Vagina (tissue), 2 donors: ENCODE data around the gene CBFA2T3. TPM values are rescaled to one million over a fixed set of nuclear protein-coding genes. Genes with fewer than 3 reads are reported as not detected.

Experiments
- DNase-seq, 2 donors: peaks; one replicate each; pipeline ENCODE4 v3.0.0-alpha.2; 2017; ENCODE audit errors: extremely low spot score in 2 of 2
- H3K27ac ChIP-seq: fragments of 200-600 bp; sonication (generic); one replicate; pipeline ENCODE4 v1.5.1; 2019
- H3K27me3 ChIP-seq: fragments of 200-600 bp; sonication (generic); one replicate; pipeline ENCODE4 v1.5.1; 2019
- H3K36me3 ChIP-seq, 2 donors: fragments of 200-600 bp; sonication (generic); one replicate each; pipeline ENCODE4 v1.5.1; 2017 to 2019
- H3K4me1 ChIP-seq: fragments of 200-600 bp; sonication (generic); one replicate; pipeline ENCODE4 v1.5.1; 2019
- H3K4me3 ChIP-seq, 2 donors: fragments of 200-600 bp; sonication (generic); 1 replicate in 1 of 2; 2 replicates in 1 of 2; pipeline ENCODE4 v1.5.1; 2016 to 2019
- H3K9me3 ChIP-seq: fragments of 200-600 bp; sonication (generic); one replicate; pipeline ENCODE4 v1.5.1; 2019
- CTCF ChIP-seq, 3 experiments: fragments of 450-650 bp in 2 of 3; fragments of 200-600 bp in 1 of 3; sonication (generic) in 1 of 3; IDR thresholded peaks; one replicate each; pipeline ENCODE4 v1.5.1; 2017 to 2019; ENCODE audit warnings: antibody characterized with exemption in 3 of 3, mild to moderate bottlenecking in 2 of 3, moderate library complexity in 2 of 3
- POLR2A ChIP-seq, 2 donors: fragments of 450-650 bp; IDR thresholded peaks; one replicate each; pipeline ENCODE4 v1.6.1; 2017; ENCODE audit warnings: antibody characterized with exemption in 2 of 2, mild to moderate bottlenecking in 2 of 2, moderate library complexity in 2 of 2
- POLR2AphosphoS5 ChIP-seq, 2 donors: sonication (generic); formaldehyde crosslinking; IDR thresholded peaks; one replicate each; pipeline ENCODE4 v1.9.0; 2017; ENCODE audit warnings: antibody characterized with exemption in 2 of 2, mild to moderate bottlenecking in 2 of 2, low read depth in 1 of 2; ENCODE audit not compliant: insufficient read depth in 1 of 2
- intact Hi-C: fragments of 100-400 bp; cut with DNase I; formaldehyde crosslinking; loops from one replicate; pipeline ENCODE4 v1.15.1; 2023
- total RNA-seq: library from RNA; depleted of rRNA; stranded (reverse); fragments of >200 nt; gene quantifications from one replicate; pipeline ENCODE4 v1.2.3, GENCODE V29; 2016

Gene CBFA2T3
- total RNA-seq, 1 donor from 2014 or later, result 2.7 TPM

DNA sequence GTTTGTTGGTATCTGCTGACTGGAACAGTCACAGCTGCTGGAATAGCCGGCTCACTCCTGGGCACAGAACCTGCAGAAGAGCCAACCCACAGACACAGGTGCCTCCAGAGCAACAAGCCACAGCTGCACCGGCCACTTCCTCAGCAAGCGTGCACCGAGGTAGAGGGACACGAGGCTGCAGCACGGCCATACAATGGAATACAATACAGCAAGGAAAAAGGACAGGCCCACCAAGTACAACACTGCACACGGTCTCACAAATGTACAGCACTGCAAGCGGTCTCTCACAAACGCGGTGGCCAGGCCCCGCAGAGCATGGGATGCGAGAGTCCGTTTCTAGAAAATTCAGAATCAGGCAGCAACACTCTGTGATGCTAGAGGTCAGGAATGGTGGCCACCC, 63.1 kb downstream of the CBFA2T3 start:
- no peak overlapping the region for H3K4me3 ChIP-seq
- no peaks in the 10 kb centered on the region for H3K27me3 ChIP-seq
- H3K36me3 ChIP-seq, result no peaks in the 10 kb centered on the region
- intact Hi-C loops, result no loop called here
- H3K27ac ChIP-seq, result no peak overlapping the region
- TF ChIP-seq POLR2A (IDR thresholded peaks at IDR 0.05) (no peak), CTCF (IDR thresholded peaks at IDR 0.05) (no peak), POLR2AphosphoS5 (IDR thresholded peaks at IDR 0.05; ENCODE audit: insufficient read depth in 1 of 2, low read depth in 1 of 2) (no peak)
- peaks cover 23% of the 10 kb centered on the region for H3K4me1 ChIP-seq
- no peak for DNase-seq
- H3K9me3 ChIP-seq, result no peaks in the 10 kb centered on the region

- intact Hi-C loops, result no loop called here
- H3K27ac ChIP-seq, result no peak overlapping the region
- no peaks in the 10 kb centered on the region for H3K9me3 ChIP-seq
- H3K4me1 ChIP-seq, result peaks cover 17% of the 10 kb centered on the region
- no peak overlapping the region for H3K4me3 ChIP-seq
- H3K27me3 ChIP-seq, result no peaks in the 10 kb centered on the region
- no peaks in the 10 kb centered on the region for H3K36me3 ChIP-seq
- TF ChIP-seq POLR2AphosphoS5 (IDR thresholded peaks at IDR 0.05; ENCODE audit: insufficient read depth in 1 of 2, low read depth in 1 of 2) (no peak), CTCF (IDR thresholded peaks at IDR 0.05) (no peak), POLR2A (IDR thresholded peaks at IDR 0.05) (no peak)
- DNase-seq, result no peak
Observed at GRCh38 chr16:88913001-88913612, 63.9 kb downstream of the CBFA2T3 start.

- Histone ChIP-seq H3K36me3 (no peaks in the 10 kb centered on the region), H3K4me1 (peaks cover 16% of the 10 kb centered on the region), H3K9me3 (no peaks in the 10 kb centered on the region), H3K27ac (no peak overlapping the region), H3K4me3 (no peak overlapping the region), H3K27me3 (no peaks in the 10 kb centered on the region)
- TF ChIP-seq POLR2AphosphoS5 (IDR thresholded peaks at IDR 0.05; ENCODE audit: insufficient read depth in 1 of 2, low read depth in 1 of 2), result no peak
- TF ChIP-seq CTCF (IDR thresholded peaks at IDR 0.05), result no peak
- intact Hi-C loops, result no loop called here
- no peak for DNase-seq
Observed at GRCh38 chr16:88912556-88912955, 64.5 kb downstream of the CBFA2T3 start.

DNA sequence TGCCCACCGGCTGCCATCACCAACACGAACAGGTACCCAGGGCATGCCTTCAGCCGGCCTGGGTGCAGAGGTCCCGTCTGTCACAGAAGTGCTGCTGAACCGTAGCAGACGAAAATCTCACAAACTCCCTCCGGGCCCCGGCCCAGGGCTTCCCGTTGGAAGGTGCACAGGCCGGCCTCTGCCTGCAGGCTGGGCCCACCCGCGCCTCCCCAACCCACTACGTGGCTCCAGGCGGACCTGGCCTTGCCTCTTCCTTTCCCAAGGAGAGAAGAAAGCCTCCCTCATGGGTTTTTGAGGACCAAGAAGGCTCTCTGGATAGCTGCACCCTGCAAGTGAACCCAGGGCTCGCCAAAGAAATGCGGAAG, 65.1 kb downstream of the CBFA2T3 start:
- Histone ChIP-seq H3K4me1 (peaks cover 16% of the 10 kb centered on the region), H3K27me3 (no peaks in the 10 kb centered on the region), H3K27ac (no peak overlapping the region), H3K4me3 (no peak overlapping the region), H3K9me3 (no peaks in the 10 kb centered on the region), H3K36me3 (no peaks in the 10 kb centered on the region)
- intact Hi-C loops, result no loop called here
- no peak for TF ChIP-seq POLR2AphosphoS5 (IDR thresholded peaks at IDR 0.05; ENCODE audit: insufficient read depth in 1 of 2, low read depth in 1 of 2)
- no peak for TF ChIP-seq CTCF (IDR thresholded peaks at IDR 0.05)
- no peak for TF ChIP-seq POLR2A (IDR thresholded peaks at IDR 0.05)
- DNase-seq, result no peak

DNA sequence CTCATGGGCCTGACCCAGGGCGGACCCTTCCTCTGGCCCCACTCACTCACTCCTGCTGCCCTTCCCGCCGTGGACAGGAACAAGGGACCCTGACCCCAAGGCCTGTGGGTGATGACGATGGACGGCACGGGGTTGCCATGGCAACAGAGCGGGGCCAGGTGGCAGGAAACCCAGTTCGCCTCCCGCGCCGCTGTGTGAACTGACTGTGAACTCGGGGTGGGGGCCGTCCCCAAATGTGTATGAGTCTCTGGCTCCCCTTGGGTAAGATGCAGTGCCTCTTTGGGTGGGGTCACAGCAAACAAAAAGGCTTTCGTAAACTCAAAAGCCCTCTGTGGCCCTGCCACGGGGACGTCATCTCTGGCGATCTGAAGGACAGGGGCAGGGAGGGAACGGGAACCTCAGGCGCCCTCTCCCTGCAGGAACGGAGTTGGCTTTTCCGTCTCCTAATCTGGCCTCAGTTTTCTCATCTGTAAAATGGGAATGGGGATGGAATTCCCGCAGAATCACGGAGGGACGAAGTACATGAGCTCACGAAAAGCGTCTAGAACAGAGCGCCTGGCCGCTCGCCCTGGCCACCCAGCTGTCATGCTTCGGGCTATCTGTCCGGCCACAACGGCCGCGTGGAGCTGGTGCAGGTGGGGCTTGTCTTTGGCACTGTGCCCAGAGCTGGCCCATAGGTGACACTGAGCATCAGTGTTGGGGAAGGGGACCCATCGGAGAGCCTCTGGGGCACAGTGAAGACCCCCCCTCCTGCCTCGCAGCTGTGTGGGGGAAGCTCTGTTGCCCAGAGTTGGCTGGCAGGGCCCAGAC, 65.7 kb downstream of the CBFA2T3 start:
- Histone ChIP-seq H3K9me3 (no peaks in the 10 kb centered on the region), H3K4me1 (peaks cover 16% of the 10 kb centered on the region), H3K4me3 (no peak overlapping the region), H3K27ac (no peak overlapping the region), H3K27me3 (no peaks in the 10 kb centered on the region), H3K36me3 (no peaks in the 10 kb centered on the region)
- intact Hi-C loops, result no loop called here
- no peak for TF ChIP-seq POLR2AphosphoS5 (IDR thresholded peaks at IDR 0.05; ENCODE audit: insufficient read depth in 1 of 2, low read depth in 1 of 2)
- TF ChIP-seq POLR2A (IDR thresholded peaks at IDR 0.05), result no peak
- no peak for TF ChIP-seq CTCF (IDR thresholded peaks at IDR 0.05)
- DNase-seq, result no peak
